COLO668 (cell line): ENCODE data around the gene ZFAND3.

Experiments used
- DNase-seq: peaks from one replicate; lab custom pipeline; 2025; ENCODE audit not compliant: unreplicated experiment; lab: John Stamatoyannopoulos, UW

Gene ZFAND3

DNA sequence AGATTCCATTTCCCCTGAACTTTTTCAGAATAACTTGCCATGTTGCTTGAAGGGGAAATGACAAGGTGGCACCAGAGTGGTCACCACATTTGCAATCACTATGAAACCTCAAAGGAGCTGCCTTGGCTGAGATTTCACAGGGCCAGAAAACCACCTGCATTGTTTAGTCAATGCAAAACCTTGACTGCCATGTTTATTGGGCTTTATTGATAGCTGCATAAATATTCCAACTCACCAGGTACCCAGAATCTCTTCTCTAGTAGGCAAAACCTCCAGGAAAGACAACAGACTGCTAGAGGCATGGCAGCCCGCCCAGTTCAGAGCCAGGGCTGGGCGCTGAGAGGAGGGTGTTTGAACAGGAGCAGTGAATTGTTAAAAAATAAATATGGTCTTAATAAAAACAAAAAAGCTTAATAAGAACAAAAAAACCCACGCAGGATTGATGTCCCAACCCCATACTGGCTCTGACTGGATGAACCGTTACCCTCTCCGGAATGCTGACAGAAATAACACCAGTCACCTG, 375.6 kb downstream of the ZFAND3 start:
- DNase-seq: no peak

GRCh38 chr6:38198219-38198618, 378.7 kb downstream of the ZFAND3 start:
- DNase-seq: no peak
